Large intestine (tissue), 12 donors: ENCODE data around the gene NAT14. TPM values are rescaled to one million over a fixed set of nuclear protein-coding genes. Genes with fewer than 3 reads are reported as not detected.

ENCODE experiments used
- DNase-seq, 2 donors: peaks; one replicate each; pipeline versions ENCODE4 v3.0.0 to v3.0.0-alpha.2; 2013
- H3K27ac ChIP-seq: one replicate; pipeline ENCODE4 v1.5.1; 2013; ENCODE audit warnings: low read length
- H3K27me3 ChIP-seq: 2 replicates; pipeline ENCODE4 v1.6.1; 2013; ENCODE audit warnings: low read length; ENCODE audit not compliant: control insufficient read depth, insufficient read depth
- H3K36me3 ChIP-seq: 2 replicates; pipeline ENCODE4 v1.6.1; 2013; ENCODE audit warnings: low read length; ENCODE audit not compliant: control insufficient read depth, insufficient read depth
- H3K4me1 ChIP-seq: one replicate; pipeline ENCODE4 v1.6.1; 2013; ENCODE audit warnings: low read length; ENCODE audit not compliant: control insufficient read depth, insufficient read depth
- H3K4me3 ChIP-seq: one replicate; pipeline ENCODE4 v1.5.1; 2013; ENCODE audit warnings: low read length
- H3K9me3 ChIP-seq: one replicate; pipeline ENCODE4 v1.6.1; 2013; ENCODE audit warnings: mild to moderate bottlenecking, low read depth, low read length, moderate library complexity; ENCODE audit not compliant: control insufficient read depth
- WGBS: methylation state at CpG from one replicate; pipeline ENCODE4 v1.1.5; 2013; ENCODE audit warnings: low lambda C conversion rate; ENCODE audit not compliant: insufficient coverage; 5-methylcytosine and 5-hydroxymethylcytosine counted together
- long read RNA-seq, 11 donors: transcript quantifications; one replicate each; lab custom pipeline, GENCODE V29; 2026
- polyA plus RNA-seq: library from polyadenylated mRNA; unstranded; fragments of 120-200 nt; gene quantifications from one replicate; pipeline ENCODE4 v1.2.1, GENCODE V29; 2013

NAT14 gene
- polyA plus RNA-seq = 14.0 TPM
- long read RNA-seq, donor 1, partial matches to known transcripts = 0 of 3 reads
- long read RNA-seq, donor 1, other reads (novel, unspliced or antisense) = 0 of 3 reads
- long read RNA-seq, donor 2, transcript NAT14-201 (3 exons, 1,536 nt) = major isoform, 5 of 17 reads
- long read RNA-seq, donor 2, partial matches to known transcripts = 12 of 17 reads
- long read RNA-seq, donor 2, other reads (novel, unspliced or antisense) = 0 of 17 reads
- long read RNA-seq, donor 3, transcript NAT14-201 (3 exons, 1,536 nt) = major isoform, 7 of 9 reads
- long read RNA-seq, donor 3, partial matches to known transcripts = 0 of 9 reads
- long read RNA-seq, donor 3, other reads (novel, unspliced or antisense) = 0 of 9 reads
- long read RNA-seq, donor 4 = 0 reads
- long read RNA-seq, donor 5, partial matches to known transcripts = 0 of 2 reads
- long read RNA-seq, donor 5, other reads (novel, unspliced or antisense) = 0 of 2 reads
- long read RNA-seq, donor 6, partial matches to known transcripts = 0 of 4 reads
- long read RNA-seq, donor 6, other reads (novel, unspliced or antisense) = 0 of 4 reads
- long read RNA-seq, donor 7, partial matches to known transcripts = 0 of 3 reads
- long read RNA-seq, donor 7, other reads (novel, unspliced or antisense) = 0 of 3 reads
- long read RNA-seq, donor 8, partial matches to known transcripts = 0 of 3 reads
- long read RNA-seq, donor 8, other reads (novel, unspliced or antisense) = 0 of 3 reads
- long read RNA-seq, donor 9, partial matches to known transcripts = 11 of 15 reads
- long read RNA-seq, donor 9, other reads (novel, unspliced or antisense) = 0 of 15 reads
- long read RNA-seq, donor 10, transcript NAT14-201 (3 exons, 1,536 nt) = major isoform, 8 of 9 reads
- long read RNA-seq, donor 10, partial matches to known transcripts = 0 of 9 reads
- long read RNA-seq, donor 10, other reads (novel, unspliced or antisense) = 0 of 9 reads
- long read RNA-seq, donor 11, transcript NAT14-201 (3 exons, 1,536 nt) = major isoform, 5 of 6 reads
- long read RNA-seq, donor 11, partial matches to known transcripts = 0 of 6 reads
- long read RNA-seq, donor 11, other reads (novel, unspliced or antisense) = 0 of 6 reads

GRCh38 chr19:55484593-55485438, at the start of gene NAT14:
NAT14 (plus strand) TSS chr19:55485188; CDS start chr19:55485709, 521 bp downstream.
- Histone ChIP-seq H3K27me3 (peaks cover 27% of the 10 kb centered on the region), H3K4me1 (peaks cover 12% of the 10 kb centered on the region), H3K9me3 (peaks cover 9% of the 10 kb centered on the region), H3K4me3 (peak within 1 kb of the TSS; percentile 62), H3K36me3 (peaks cover 4% of the 10 kb centered on the region), H3K27ac (peak within 1 kb of the TSS; percentile 33)
- DNase-seq = peak in 1 of 2 donors; percentile 64
- no CpG with 5 or more reads among the region's 78 CpGs for whole genome bisulfite sequencing

GRCh38 chr19:55436847-55437246, 48.1 kb upstream of the NAT14 start:
- H3K9me3 ChIP-seq = peaks cover 15% of the 10 kb centered on the region
- no peak overlapping the region for H3K27ac ChIP-seq
- peaks cover 63% of the 10 kb centered on the region for H3K27me3 ChIP-seq
- H3K4me1 ChIP-seq = peaks cover 4% of the 10 kb centered on the region
- no peaks in the 10 kb centered on the region for H3K36me3 ChIP-seq
- DNase-seq = no peak
- no CpG with 5 or more reads among the region's 8 CpGs for WGBS
- no peak overlapping the region for H3K4me3 ChIP-seq

- no peak overlapping the region for H3K4me3 ChIP-seq
- H3K27ac ChIP-seq = no peak overlapping the region
- peaks cover 60% of the 10 kb centered on the region for H3K27me3 ChIP-seq
- DNase-seq = peak in 1 of 2 donors; percentile 50
- peaks cover 17% of the 10 kb centered on the region for H3K9me3 ChIP-seq
- no peaks in the 10 kb centered on the region for H3K36me3 ChIP-seq
- no CpG with 5 or more reads among the region's 17 CpGs for WGBS
- peaks cover 4% of the 10 kb centered on the region for H3K4me1 ChIP-seq
Measured at GRCh38 chr19:55437410-55437809, 47.6 kb upstream of the NAT14 start.

GRCh38 chr19:55439052-55439451, 45.9 kb upstream of the NAT14 start:
- H3K9me3 ChIP-seq = peaks cover 16% of the 10 kb centered on the region
- no peak for DNase-seq
- H3K27ac ChIP-seq = no peak overlapping the region
- H3K4me3 ChIP-seq = no peak overlapping the region
- peaks cover 61% of the 10 kb centered on the region for H3K27me3 ChIP-seq
- 63% methylated on average over 2 of the region's 5 CpGs for WGBS
- no peaks in the 10 kb centered on the region for H3K36me3 ChIP-seq
- peaks cover 4% of the 10 kb centered on the region for H3K4me1 ChIP-seq

- no peak overlapping the region for H3K4me3 ChIP-seq
- H3K27me3 ChIP-seq = peaks cover 74% of the 10 kb centered on the region
- peaks cover 9% of the 10 kb centered on the region for H3K9me3 ChIP-seq
- no CpG with 5 or more reads among the region's 39 CpGs for WGBS
- no peak overlapping the region for H3K27ac ChIP-seq
- peaks cover 4% of the 10 kb centered on the region for H3K4me1 ChIP-seq
- no peak for DNase-seq
- no peaks in the 10 kb centered on the region for H3K36me3 ChIP-seq
Measured at GRCh38 chr19:55440411-55441105, 44.4 kb upstream of the NAT14 start.

GRCh38 chr19:55441319-55441691, 43.7 kb upstream of the NAT14 start:
- no peak for DNase-seq
- peaks cover 4% of the 10 kb centered on the region for H3K4me1 ChIP-seq
- WGBS = 60% methylated on average over 1 of the region's 21 CpGs
- no peak overlapping the region for H3K27ac ChIP-seq
- no peak overlapping the region for H3K4me3 ChIP-seq
- H3K27me3 ChIP-seq = peaks cover 79% of the 10 kb centered on the region
- peaks cover 9% of the 10 kb centered on the region for H3K9me3 ChIP-seq
- H3K36me3 ChIP-seq = no peaks in the 10 kb centered on the region

GRCh38 chr19:55441692-55442321, 43.2 kb upstream of the NAT14 start:
- Histone ChIP-seq H3K27ac (no peak overlapping the region), H3K4me1 (peaks cover 4% of the 10 kb centered on the region), H3K4me3 (no peak overlapping the region), H3K27me3 (peaks cover 80% of the 10 kb centered on the region), H3K9me3 (peaks cover 9% of the 10 kb centered on the region), H3K36me3 (no peaks in the 10 kb centered on the region)
- DNase-seq = no peak
- no CpG with 5 or more reads among the region's 39 CpGs for WGBS

- Histone ChIP-seq H3K27ac (no peak overlapping the region), H3K9me3 (peaks cover 9% of the 10 kb centered on the region), H3K4me1 (peaks cover 4% of the 10 kb centered on the region), H3K27me3 (peaks cover 84% of the 10 kb centered on the region), H3K36me3 (no peaks in the 10 kb centered on the region), H3K4me3 (no peak overlapping the region)
- WGBS = no CpG with 5 or more reads among the region's 72 CpGs
- DNase-seq = no peak
Measured at GRCh38 chr19:55442372-55442961, 42.5 kb upstream of the NAT14 start.
